Activated naive CD4-positive, alpha-beta T cell treated with anti-CD3 and anti-CD28 coated beads, Interleukin-2, amount 50 U/mL, for 16 hours (primary cell): ENCODE measurements around the gene SRXN1.
A peak's percentile ranks its signal among the peaks of the same experiment; 100 is the strongest.

Experiments used
- DNase-seq: peaks from one replicate; pipeline ENCODE4 v3.0.0-alpha.2; 2020

SRXN1 gene

DNA sequence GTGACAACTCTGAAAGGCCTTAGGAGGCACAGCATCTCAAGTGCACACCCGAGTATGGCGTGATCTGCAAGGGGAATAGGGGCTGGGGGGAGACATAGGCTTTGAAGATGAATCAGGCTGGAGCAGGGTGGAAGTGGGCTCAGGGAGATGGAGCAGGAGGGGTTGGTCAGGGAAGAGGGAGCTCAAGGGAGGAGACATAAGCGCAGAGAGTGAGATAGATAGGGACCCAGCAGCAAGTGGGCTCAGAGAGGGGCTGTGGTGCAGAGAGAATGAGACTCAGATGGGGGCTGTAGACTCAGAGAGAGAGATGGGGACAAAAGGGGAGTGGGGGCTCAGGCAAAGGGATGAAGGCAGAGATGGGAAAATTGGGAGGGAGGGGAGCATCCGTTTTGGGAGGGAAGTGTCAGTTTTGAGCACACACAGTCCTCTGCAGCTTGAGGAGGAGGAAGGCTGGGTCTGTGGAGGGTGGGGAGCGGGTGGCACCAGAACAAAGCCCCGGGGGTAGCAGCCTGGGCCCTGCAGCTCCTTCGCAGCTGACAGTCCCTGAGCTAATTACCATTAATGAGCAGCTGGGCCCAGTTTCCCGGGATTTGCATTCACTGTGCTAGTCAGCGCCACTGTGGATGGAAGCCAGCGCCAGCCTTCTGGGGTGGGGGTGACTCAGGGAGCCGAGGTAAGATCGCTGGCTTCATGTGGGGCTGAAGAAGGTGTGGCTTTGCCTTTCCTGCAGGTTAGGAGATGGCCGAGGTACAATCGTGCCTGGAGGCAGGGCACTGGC, 18.7 kb downstream of the SRXN1 start:
- DNase-seq = no peak

DNA sequence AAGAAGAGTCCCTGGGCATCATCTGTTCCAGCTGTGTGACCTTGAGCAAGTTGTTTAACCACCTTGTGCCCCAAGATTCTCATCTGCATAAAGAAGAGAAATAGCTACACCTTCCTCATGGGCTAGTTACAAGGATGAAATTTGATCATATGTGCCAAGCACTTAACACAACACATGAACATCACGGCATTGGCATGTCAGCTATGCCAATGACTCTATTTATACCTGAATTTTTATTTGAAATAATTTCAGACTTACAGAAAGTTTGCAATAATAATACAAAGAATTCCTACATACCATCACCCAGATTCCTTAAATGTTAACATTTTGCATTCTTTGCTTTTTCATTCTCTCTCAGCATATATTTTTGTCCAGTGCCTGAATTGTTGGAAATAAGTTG, 21.9 kb downstream of the SRXN1 start:
- no peak for DNase-seq

DNA sequence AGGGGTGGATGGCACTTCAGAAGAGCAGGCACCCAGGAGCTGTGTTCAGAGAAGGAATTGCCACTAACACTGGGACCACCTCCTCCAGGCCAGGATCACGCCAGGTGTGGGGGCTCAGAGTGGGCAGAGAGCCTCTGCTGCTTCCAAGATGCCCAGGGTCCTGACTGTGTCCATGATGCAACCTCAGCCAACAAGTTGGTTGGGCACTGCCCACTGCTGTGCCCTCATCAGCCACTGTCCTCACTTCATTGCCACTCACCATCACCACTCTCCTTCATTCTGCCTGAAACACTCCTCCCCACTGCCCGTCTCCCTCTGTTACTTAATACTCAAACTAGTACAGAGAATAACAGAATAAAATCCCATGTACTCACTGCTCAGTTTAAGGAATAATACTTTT, 26.4 kb downstream of the SRXN1 start:
- no peak for DNase-seq

DNA sequence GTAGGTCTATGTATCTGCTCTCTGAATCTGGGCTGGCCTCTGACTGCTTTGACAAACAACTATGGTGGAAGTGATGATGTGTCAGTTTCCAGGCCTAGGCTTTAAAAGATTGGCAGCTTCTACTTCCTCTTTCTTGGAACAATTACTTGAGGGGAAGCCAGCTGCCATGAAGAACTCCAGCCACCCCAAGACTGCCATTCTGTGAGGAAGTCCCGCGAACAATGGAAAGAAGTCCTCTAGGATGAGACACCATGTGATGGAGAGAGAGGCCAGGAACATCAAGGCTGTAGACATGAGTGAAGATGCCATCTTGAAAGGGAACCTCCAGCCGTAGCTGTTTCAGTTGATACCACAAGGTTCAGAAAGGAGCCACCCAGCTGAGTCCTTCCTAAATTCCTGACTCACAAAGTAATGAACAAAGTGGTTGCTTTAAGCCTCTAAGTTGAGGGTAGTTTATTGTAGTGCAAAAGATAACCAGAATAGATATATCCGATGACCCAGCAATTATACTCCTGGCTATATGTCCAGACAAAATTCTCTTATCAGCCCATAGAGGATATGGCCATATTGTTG, 27.6 kb downstream of the SRXN1 start:
- DNase-seq = no peak

DNA sequence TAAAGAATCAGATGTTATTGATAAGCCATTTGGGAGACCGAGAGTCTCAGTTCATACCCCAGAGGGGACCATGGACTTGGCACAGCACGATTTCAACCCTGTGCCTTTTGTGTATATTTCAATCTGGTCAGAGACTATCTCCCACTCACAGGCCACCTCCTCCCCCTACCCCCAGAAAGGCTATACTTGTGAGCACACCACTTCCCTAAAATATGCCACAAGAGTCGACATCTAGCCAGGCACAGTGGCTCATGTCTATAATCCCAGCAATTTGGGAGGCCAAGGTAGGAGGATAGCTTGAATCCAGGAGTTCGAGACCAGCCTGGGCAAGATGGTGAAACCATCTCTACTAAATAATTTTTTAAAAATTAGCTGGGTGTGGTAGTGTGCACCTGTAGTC, 29.3 kb downstream of the SRXN1 start:
- DNase-seq = no peak

DNA sequence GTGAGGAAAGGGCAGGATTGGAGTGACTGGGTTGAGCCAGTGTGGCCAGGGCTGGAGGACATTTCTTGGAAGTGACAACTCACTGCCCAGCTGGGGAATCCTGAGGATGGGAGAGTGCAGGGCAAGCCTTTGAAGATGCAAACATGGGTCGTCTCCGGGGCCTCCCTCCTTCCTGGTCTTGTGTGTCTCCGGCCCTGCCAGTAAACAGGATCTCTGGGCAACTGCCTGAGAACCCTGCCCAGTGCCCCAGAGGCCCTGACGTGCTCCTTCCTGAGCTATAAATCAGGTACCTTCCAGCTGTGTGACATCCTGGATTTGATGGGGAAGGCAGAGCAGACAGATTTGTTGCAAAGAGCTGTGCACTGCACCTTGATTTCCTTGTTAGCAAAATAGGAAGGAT, 30.0 kb downstream of the SRXN1 start:
- DNase-seq = no peak

DNA sequence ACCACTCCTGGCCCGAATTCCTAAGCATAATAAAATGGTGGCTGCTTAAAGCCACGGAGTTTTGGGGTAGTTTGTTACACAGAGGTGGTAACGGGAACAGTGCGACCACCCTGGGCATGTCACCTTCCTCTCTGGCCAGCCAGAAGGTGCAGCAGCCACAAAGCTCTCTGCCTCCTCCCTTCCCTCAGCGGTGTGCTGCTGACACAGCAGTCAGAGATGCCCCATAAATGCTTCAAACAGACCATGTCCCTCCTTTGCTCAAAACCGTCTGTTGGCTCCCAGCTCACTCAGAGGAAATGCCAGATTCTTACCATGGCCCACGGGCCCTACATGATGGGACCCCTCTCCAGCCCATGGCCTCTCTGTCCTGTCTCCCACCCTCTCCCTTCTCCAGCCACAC, 30.8 kb downstream of the SRXN1 start:
- no peak for DNase-seq

DNA sequence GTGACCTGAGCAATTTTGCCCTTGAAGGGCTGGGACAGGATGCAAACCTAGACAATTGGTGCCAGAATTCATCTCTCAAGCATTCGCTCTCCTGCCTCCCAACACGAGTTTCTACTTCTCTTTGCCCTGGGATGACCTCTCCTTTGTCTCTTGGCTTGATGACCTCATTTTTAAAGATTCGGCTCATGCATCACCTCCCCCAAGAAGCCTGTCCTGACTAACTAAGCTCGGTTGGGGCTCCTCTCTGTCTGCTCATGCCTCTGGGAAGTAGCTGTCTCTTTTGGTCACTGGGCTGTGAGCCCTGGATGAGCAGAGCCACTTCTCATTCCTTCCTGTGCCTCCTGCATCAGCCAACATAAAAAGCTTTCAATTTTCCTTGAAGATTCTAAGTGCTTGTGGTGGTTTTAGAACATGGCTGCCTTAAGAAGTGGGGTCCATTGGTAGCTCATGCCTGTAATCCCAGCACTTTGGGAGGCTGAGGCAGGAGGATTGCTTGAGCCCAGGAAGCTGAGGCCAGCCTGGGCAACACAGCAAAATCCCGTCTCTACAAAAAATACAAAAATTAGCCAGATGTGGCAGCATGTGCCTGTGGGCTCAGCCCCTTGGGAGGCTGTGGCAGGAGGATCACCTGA, 31.8 kb downstream of the SRXN1 start:
- DNase-seq = no peak

DNA sequence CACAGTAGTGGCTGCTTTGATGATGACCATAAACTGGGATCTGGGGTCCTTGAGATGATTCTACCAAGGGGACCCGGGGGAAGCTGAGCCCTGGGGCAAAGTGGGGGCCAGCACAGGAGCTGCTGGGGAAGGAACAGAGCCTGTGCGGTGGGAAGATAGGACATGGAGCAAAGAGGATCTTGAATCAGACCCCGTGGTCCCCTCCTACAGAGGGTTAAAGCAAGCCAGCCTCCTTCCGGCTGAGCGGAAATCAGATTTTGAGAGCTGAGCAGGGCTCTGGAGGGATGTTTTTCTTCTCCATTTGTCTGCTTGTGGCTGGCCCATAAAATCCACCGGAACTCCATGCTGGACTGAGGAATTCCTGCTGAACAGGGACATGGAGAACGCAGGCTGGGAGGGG, 32.8 kb downstream of the SRXN1 start:
- no peak for DNase-seq

DNA sequence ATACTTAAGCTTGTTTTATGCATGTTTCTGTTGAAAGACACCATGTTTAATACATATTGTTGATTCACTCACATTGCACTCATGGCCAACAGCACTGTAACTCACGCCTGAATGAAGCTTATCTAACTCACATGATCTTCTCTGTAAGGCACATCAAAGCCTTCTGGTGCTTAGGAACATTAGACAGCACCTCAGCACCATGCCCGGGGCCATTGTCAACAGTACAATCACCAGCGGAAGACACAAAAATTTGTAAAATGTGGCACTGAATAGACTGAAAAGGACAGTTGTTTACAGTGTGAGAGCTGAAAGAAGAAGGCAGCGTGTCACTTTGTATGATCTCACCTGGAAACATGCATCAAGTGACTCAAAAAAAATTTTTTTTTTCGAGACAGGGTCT, 34.0 kb downstream of the SRXN1 start:
- DNase-seq = no peak

DNA sequence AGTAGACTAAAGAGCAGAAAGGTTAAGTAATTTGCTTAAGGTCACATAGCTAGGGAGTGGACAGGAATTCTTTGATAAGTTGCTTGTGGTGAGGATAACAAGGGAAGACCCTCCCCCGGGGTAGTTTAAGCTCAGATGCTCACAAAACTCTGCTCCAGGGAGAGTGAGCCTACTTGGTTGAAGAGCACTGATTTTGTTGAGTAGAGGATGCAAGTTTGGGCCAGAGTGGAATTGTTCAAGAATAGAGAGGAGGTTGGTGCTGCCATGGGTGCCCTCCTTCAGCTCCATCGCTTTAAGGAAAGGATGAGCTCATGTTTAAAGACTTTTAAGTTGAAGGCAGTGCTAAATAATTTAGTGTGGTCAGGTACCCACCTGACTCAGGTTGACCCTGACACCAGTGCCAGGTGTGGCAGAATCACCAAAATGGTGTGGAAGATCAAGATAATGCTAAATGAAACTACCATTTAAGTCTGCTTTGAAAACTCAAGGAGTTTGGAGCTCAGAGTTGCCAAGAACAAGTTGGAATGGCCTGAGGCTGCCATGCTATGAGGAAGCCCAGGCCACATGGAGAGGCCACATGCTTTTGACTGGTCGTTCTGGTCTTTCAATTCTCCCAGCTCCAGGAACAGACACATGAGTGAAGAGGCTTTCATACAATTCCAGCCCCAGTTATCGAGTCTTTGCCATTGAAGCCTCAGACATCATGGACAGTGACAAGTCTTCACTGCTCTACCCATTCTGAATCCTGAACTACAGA, 34.9 kb downstream of the SRXN1 start:
- no peak for DNase-seq

DNA sequence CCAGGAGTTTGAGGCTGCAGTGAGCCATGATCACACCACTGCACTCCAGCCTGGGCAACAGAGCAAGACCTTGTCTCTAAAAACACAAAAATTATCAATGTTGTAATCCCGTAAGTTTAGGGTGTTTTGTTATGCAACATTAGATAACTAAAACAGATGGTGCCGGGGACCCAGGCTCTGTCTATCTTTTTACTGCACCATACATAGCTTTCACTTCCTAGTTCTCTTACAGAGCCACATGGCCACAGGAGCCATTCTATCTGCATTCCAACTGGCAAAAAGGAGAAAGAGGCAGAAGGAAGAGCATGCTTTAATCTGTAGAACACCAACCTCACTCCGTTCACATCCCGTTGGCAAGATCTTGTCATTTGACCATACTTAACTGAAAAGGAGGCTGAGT, 37.5 kb downstream of the SRXN1 start:
- no peak for DNase-seq

DNA sequence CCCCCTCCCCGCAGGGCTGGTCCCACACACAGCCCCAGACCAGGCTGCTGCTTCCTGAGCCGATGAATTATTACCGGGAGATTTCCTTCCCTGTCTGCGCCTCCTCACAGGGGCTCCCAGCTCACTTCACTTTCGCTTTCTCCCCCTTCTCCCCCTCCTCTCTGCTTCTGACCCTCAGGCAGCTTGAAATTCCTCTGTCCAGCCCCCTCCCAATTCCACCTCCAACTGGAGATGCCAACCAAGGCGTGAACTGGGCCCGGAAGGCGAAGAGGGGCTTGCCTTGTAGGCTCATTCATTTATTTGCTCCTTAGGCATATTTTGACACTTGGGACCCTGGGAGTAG, 41.2 kb downstream of the SRXN1 start:
- no peak for DNase-seq

DNA sequence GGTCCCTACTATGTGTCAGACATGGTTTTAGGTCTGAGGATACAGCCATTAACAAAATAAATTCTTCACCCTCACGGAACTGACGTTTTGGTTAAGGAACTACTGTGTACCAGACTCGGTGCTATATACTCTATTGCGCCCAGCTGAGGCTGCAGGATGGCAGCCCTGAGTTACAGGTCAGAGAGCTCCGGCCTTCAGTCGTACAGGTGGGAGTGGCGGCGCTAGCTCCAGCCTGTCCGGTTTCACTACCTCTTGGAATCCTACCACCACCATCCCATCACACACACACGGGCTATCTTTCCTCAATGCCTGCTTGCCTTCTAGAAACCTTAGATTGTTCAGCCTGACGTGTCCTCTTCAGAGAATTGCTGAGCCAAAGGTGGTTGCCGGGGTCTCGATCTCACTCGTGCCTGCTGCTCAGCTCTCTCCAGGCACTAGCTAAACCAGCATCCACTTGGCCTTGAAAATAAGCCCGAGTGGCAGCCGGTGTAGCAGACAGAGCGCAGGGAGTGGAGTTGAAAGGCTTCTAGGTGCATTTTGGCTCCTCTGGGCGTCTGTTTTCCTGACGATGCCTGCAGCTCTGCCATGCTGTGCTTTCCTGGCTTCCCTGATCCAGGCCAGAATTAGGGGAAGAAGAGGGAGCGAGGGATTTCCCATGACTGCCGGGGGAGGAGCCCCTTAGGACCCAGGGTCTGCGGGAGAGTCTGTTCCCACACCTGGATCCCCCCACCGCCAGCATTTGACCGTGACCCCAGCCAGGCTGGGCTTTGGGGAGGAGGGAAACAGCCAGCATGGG, 41.8 kb downstream of the SRXN1 start:
- no peak for DNase-seq

DNA sequence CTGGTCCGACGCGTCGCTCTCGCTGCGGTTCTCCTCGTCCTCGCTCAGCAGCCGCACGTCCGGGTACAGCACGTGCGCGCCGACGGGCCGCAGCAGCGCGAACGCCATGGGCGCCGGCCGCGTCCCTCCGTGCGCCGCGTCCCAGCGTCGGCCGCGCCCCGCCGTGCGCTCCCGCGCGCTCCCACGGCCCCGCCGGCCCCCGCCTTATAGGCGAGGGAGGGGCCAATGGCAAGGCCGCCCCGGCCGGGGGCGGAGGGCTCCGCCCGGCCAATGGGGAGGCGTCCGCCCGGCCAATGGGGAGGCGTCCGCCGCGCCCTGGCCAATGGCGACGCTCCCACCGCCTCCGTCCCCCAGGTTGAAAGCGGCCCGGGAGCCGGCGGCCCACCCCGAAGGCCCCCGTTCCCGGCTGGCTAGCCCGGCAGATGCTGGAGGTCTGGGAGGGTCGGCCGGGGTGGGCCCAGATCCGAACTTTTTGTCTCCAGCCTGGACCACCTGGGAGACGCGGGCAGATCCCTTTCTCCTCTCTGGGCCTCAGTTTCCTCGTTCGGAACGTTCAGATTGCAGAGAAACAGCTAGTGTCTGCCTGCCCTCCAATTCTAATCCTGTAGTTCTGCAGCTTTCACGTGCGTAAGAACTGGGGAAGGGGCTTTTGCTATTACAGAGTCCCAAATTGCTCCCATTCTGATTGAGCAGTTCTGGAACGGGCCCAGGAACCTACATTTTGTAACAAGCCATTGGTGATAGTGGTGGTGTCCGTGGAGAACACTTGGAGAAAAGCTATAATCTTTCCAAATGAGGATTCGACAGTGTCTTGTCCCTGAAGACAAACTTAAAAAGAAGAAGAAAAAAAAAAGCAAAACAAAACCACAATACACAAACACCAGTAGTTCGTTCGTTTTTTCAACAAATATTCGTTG, 42.6 kb downstream of the SRXN1 start, which contains the start of gene TCF15:
TSS of gene TCF15 (minus strand) at position 180 of the 917 bp plus-strand sequence. CDS start at position 108, 72 bp downstream.
- DNase-seq = peak; percentile 21

DNA sequence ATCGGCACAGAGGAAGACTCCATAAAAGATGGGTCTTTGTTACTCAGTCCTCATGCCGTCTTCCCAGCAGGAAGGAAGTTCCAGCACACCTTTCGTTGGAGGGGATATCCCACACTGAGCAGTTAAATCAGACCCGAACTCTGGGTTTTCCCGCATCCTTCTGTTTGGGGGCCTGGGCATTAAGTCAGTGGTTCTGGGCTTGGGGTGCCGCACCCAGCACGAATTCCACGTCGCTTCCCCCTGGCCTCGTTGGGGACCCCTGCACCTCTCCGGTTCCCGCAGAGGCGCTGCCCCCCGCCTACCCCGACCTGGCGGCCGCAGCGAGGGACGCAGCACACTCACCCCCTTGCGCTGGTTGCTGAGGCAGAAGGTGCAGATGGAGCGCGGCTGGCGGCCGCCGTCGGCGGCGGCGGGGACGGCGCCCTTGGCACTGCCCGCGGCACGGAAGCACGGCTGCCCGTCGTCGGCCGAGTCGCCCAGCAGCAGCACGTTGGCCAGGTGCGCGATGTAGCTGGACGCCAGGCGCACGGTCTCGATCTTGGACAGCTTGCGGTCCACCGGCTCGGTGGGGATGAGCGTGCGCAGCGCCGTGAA, 43.5 kb downstream of the SRXN1 start:
- DNase-seq = no peak

DNA sequence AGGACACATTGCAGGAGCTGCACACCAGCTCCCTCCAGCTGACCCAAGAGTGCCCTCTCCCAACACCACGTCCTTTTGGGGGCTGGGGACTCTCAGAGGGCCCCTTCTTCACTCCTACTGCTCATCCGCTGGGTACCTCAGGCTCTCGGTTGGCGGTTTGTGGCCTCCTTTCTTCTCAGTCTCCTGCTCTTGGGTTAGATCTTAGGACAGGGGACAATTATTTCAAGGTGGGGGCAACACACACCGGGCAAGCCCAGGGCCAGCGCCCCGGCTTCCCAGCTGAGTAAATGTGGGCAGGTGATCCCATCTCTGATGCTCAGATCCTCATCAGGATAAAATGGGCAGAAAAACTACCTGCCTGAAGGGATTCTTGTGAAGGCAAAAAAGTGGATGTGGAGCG, 44.0 kb downstream of the SRXN1 start:
- no peak for DNase-seq

DNA sequence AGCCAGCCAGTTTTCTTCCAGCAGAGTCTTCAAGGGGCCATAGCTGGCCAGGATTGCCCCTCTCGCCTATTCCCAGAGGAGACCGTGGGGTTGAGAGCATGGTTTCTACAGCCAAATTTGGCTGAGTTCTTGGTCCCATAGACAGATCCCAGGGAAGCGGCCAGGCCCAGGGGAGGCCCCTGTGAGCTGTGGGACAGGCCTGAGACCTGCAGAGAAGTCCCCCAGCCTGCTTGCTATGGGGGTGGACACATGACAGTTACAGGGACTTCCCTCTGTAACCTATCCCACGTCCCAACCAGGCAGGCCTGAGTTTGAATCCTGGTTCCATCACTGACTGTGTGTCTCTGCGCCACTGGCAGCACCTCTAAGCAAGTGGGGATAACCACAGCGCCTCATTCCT, 45.5 kb downstream of the SRXN1 start:
- no peak for DNase-seq

DNA sequence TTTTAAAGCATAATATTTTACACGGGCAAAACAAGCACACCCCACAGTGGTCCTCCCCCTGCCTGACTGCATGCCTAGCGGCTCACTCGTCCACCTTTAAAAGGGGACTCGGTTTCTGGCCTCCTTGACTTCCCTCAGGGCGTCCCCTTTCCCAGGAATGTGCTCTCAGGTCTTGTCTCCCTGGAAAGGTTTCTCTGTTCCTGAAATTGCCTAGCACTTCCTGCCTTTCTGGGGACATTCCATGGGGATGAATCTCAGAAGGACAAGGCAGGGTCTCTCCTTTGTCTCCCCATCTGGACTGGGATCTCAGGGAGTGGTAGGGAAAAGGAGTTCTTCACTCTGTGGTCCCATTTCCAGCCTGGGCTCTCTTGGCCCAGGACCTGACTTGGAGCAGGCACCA, 47.8 kb downstream of the SRXN1 start:
- DNase-seq = no peak

DNA sequence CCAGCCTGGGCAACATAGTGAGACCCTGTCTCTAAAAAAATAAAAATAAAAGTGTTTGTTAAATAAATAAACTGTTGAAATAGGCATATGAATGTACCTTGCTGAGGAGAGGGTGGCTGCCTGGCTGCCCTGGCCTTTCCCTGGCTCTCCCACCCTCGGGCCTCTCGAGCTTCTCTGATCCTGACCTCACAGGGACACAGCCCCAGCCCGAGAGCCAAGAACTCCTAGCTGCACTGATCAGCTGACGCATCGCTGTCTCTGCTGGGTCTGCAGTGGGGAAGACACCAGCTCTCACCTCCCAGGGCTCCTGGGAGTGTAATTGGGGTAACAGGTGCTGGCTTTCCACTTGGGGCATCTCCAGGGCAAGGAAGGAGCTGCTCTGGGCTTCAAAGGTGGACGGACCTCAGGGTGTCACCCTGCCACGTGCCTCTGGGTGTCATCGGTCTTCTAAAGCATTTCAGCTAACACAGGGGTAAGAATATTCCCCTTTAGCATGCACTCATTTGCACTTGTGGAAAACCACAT, 49.8 kb downstream of the SRXN1 start:
- no peak for DNase-seq
